ENCODE data around the gene CLCN3.

GRCh38 chr4:169593050-169593560 lies 27.3 kb upstream of the CLCN3 start:
- TF ChIP-seq USF1 (IDR thresholded peaks at IDR 0.05) (no peak), EP300 (IDR thresholded peaks at IDR 0.05; ENCODE audit: borderline replicate concordance) (no peak), EGR1 (IDR thresholded peaks at IDR 0.05) (no peak)
